ENCODE data around the gene AMPH. TPM values are rescaled to one million over a fixed set of nuclear protein-coding genes. Genes with fewer than 3 reads are reported as not detected.

Gene AMPH
- total and polyA plus RNA-seq, 9 of the 15 experiments (the other 6 are each of a cell fraction or from before 2014, with no cell fraction given) = 0.03 to 0.35 TPM; not detected in 7

GRCh38 chr7:38585572-38586354, 45.4 kb downstream of the AMPH start:
- BruUV-seq (replicated peaks) = no TSS peak
- Histone ChIP-seq H3K27ac (ENCODE audit: extremely low read depth, low read depth, low read length) (no peak overlapping the region), H3K4me1 (replicated peaks in 1 of 2; ENCODE audit: control insufficient read depth in 2 of 2, insufficient read depth in 2 of 2, low read length in 2 of 2) (no peaks in the 10 kb centered on the region), H4K20me1 (replicated peaks; ENCODE audit: control insufficient read depth, insufficient read depth, low read length) (no peaks in the 10 kb centered on the region), H3K36me3 (ENCODE audit: control insufficient read depth, insufficient read depth, low read length) (no peaks in the 10 kb centered on the region), H3K79me2 (ENCODE audit: control insufficient read depth, insufficient read depth, low read length) (no peaks in the 10 kb centered on the region), H3K27me3 (ENCODE audit: control insufficient read depth in 2 of 2, insufficient read depth in 2 of 2, low read length in 2 of 2) (peaks cover 0 to 4% of the 10 kb centered on the region in 2 experiments; a peak in 2 of 5 replicates), H2AFZ (ENCODE audit: low read depth, low read length) (no peak overlapping the region), H3K9me3 (replicated peaks; ENCODE audit: control insufficient read depth, insufficient read depth, low read depth, low read length) (no peaks in the 10 kb centered on the region), H3K4me3 (no peak overlapping the region), H3K9me1 (ENCODE audit: control insufficient read depth, insufficient read depth, low read length) (no peaks in the 10 kb centered on the region), H3K4me2 (ENCODE audit: insufficient read depth, low read length) (no peak overlapping the region), H3K9ac (ENCODE audit: insufficient read depth in 1 of 2, low read depth in 2 of 2, low read length in 2 of 2) (no peak overlapping the region)
- ChIA-PET CTCF (ENCODE audit: low intra/inter-chr PET ratio) (no interaction called here), POLR2A (no interaction called here)
- ATAC-seq (no peak), DNase-seq (ENCODE audit: extremely low read depth in 1 of 4, low spot score in 3 of 4) (no peak), FAIRE-seq (no peak)
- TF ChIP-seq, protein P1, sequence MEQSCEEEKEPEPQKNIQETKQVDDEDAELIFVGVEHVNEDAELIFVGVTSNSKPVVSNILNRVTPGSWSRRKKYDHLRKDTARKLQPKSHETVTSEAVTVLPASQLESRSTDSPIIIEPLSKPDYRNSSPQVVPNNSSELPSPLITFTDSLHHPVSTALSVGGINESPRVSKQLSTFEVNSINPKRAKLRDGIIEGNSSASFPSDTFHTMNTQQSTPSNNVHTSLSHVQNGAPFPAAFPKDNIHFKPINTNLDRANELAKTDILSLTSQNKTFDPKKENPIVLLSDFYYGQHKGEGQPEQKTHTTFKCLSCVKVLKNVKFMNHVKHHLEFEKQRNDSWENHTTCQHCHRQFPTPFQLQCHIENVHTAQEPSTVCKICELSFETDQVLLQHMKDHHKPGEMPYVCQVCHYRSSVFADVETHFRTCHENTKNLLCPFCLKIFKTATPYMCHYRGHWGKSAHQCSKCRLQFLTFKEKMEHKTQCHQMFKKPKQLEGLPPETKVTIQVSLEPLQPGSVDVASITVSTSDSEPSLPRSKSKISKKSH (CRISPR knock-in tag; IDR thresholded peaks at IDR 0.05) = no peak
- TF ChIP-seq SLC30A9 (CRISPR knock-in tag; IDR thresholded peaks at IDR 0.05) (no peak), CCAR2 (IDR thresholded peaks at IDR 0.05; ENCODE audit: low read depth, low read length) (no peak)
- TF ChIP-seq, protein P2, sequence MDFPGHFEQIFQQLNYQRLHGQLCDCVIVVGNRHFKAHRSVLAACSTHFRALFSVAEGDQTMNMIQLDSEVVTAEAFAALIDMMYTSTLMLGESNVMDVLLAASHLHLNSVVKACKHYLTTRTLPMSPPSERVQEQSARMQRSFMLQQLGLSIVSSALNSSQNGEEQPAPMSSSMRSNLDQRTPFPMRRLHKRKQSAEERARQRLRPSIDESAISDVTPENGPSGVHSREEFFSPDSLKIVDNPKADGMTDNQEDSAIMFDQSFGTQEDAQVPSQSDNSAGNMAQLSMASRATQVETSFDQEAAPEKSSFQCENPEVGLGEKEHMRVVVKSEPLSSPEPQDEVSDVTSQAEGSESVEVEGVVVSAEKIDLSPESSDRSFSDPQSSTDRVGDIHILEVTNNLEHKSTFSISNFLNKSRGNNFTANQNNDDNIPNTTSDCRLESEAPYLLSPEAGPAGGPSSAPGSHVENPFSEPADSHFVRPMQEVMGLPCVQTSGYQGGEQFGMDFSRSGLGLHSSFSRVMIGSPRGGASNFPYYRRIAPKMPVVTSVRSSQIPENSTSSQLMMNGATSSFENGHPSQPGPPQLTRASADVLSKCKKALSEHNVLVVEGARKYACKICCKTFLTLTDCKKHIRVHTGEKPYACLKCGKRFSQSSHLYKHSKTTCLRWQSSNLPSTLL (IDR thresholded peaks at IDR 0.05) = no peak
- in situ Hi-C loops (cut with MboI) (no loop called here), intact Hi-C loops (cut with micrococcal nuclease) (no loop called here)
- 0% methylated on average over 6 of the region's 6 CpGs for WGBS (ENCODE audit: insufficient coverage, low coverage, missing lambda C conversion rate)

Data from K562 (cell line).